GOT3 (cell line): ENCODE measurements around the gene GNAS.

ENCODE experiments used
- DNase-seq: peaks from one replicate; lab custom pipeline; 2025; ENCODE audit warnings: mixed read lengths; lab: John Stamatoyannopoulos, UW

Gene GNAS

GRCh38 chr20:58853976-58854637, 1.6 kb downstream of the GNAS start:
- DNase-seq, result no peak

GRCh38 chr20:58854638-58855471, 2.3 kb downstream of the GNAS start:
- no peak for DNase-seq

GRCh38 chr20:58855506-58856389, 3.2 kb downstream of the GNAS start:
- no peak for DNase-seq

- DNase-seq, result no peak
Observed at GRCh38 chr20:58863044-58863790, 10.7 kb downstream of the GNAS start.

- DNase-seq, result no peak
Observed at GRCh38 chr20:58864346-58864745, 11.8 kb downstream of the GNAS start.

- no peak for DNase-seq
Observed at GRCh38 chr20:58865843-58866242, 13.3 kb downstream of the GNAS start.

GRCh38 chr20:58867211-58867610, 14.7 kb downstream of the GNAS start:
- no peak for DNase-seq

GRCh38 chr20:58868795-58869194, 16.3 kb downstream of the GNAS start:
- DNase-seq, result no peak

GRCh38 chr20:58869662-58870227, 17.2 kb downstream of the GNAS start:
- DNase-seq, result no peak

- DNase-seq, result no peak
Observed at GRCh38 chr20:58870293-58871014, 17.9 kb downstream of the GNAS start.

- no peak for DNase-seq
Observed at GRCh38 chr20:58871533-58872102, 19.1 kb downstream of the GNAS start.

GRCh38 chr20:58874469-58874868, 22.0 kb downstream of the GNAS start:
- no peak for DNase-seq

GRCh38 chr20:58875111-58875510, 22.6 kb downstream of the GNAS start:
- no peak for DNase-seq

- no peak for DNase-seq
Observed at GRCh38 chr20:58875541-58876134, 23.1 kb downstream of the GNAS start.

- no peak for DNase-seq
Observed at GRCh38 chr20:58876437-58876836, 23.9 kb downstream of the GNAS start.

- DNase-seq, result no peak
Observed at GRCh38 chr20:58877050-58877975, 24.8 kb downstream of the GNAS start.

- DNase-seq, result no peak
Observed at GRCh38 chr20:58877976-58878360, 25.5 kb downstream of the GNAS start.

- DNase-seq, result no peak
Observed at GRCh38 chr20:58878399-58878798, 25.9 kb downstream of the GNAS start.

- no peak for DNase-seq
Observed at GRCh38 chr20:58880441-58880840, 27.9 kb downstream of the GNAS start.
